K562 (cell line): ENCODE measurements around the gene AKNAD1. TPM values are rescaled to one million over a fixed set of nuclear protein-coding genes. Genes with fewer than 3 reads are reported as not detected.

ENCODE experiments used
- ATAC-seq: fragments of 200-7000 bp; cut with Tn5 transposase; 3 replicates; pipeline ENCODE4 v1.9.1; 2020; ENCODE audit warnings: moderate library complexity
- BruUV-seq: library from RNA; stranded (reverse); fragments of 400-500 nt; replicated peaks from 2 replicates; lab custom pipeline; 2021; lab: Mats Ljungman, UMichigan
- CTCF ChIA-PET: fragments of 300-600 bp; formaldehyde crosslinking; extraction: SDS; loops from one replicate; lab custom pipeline; 2021; ENCODE audit warnings: low intra/inter-chr PET ratio; lab: Yijun Ruan, JAX
- POLR2A ChIA-PET: fragments of 300-600, 350-650 bp; sonication (Branson Sonifier 250); formaldehyde crosslinking; extraction: SDS; loops from one replicate; lab custom pipeline; 2021; ENCODE audit warnings: antibody characterized with exemption, inconsistent platforms; lab: Yijun Ruan, JAX
- DNase-seq, 4 experiments: peaks; one replicate each; pipeline versions ENCODE4 v3.0.0 to v3.0.0-alpha.2; 2011 to 2018; ENCODE audit warnings: low spot score in 3 of 4, mixed read lengths in 3 of 4; ENCODE audit errors: extremely low read depth in 1 of 4
- FAIRE-seq: peaks from 2 replicates; lab custom pipeline; 2011; peaks lifted over from hg19 to GRCh38; lab: Jason Lieb, UNC
- H2AFZ ChIP-seq: 2 replicates; pipeline ENCODE4 v1.6.0; 2011; ENCODE audit warnings: low read depth, low read length, control low read depth, inconsistent platforms
- H3K27ac ChIP-seq: fragments of 200-600 bp; 3 replicates; pipeline ENCODE4 v1.8.0; 2011; ENCODE audit warnings: low read depth, mild to moderate bottlenecking, control low read depth, inconsistent platforms, low read length, moderate library complexity, mixed read lengths; ENCODE audit errors: extremely low read depth
- H3K27me3 ChIP-seq, 2 experiments: fragments of 300-600 bp in 1 of 2; 2 replicates in 1 of 2; 3 replicates in 1 of 2; pipeline versions ENCODE4 v1.6.0 to v1.8.0; 2011; ENCODE audit warnings: inconsistent platforms in 2 of 2, low read length in 2 of 2, mild to moderate bottlenecking in 1 of 2, mixed read lengths in 1 of 2, moderate library complexity in 1 of 2; ENCODE audit not compliant: control insufficient read depth in 2 of 2, insufficient read depth in 2 of 2
- H3K36me3 ChIP-seq: fragments of 300-600 bp; 3 replicates; pipeline ENCODE4 v1.8.0; 2011; ENCODE audit warnings: mild to moderate bottlenecking, low read length, inconsistent platforms; ENCODE audit not compliant: control insufficient read depth, insufficient read depth
- H3K4me1 ChIP-seq, 2 experiments: fragments of 200-600 bp in 1 of 2; replicated peaks in 1 of 2; 2 replicates in 1 of 2; 3 replicates in 1 of 2; pipeline versions ENCODE4 v1.5.1 to v1.8.0; 2011; ENCODE audit warnings: inconsistent platforms in 2 of 2, low read length in 2 of 2, mild to moderate bottlenecking in 1 of 2, mixed read lengths in 1 of 2, moderate library complexity in 1 of 2; ENCODE audit not compliant: control insufficient read depth in 2 of 2, insufficient read depth in 2 of 2
- H3K4me2 ChIP-seq: 2 replicates; pipeline ENCODE4 v1.6.1; 2011; ENCODE audit warnings: low read length, control low read depth, inconsistent platforms, mixed read lengths; ENCODE audit not compliant: insufficient read depth
- H3K4me3 ChIP-seq: fragments of 200-600 bp; sonication (generic), shearing (Covaris generic); 2 replicates; pipeline ENCODE4 v1.5.1; 2016; ENCODE audit warnings: control low read depth, inconsistent platforms
- H3K79me2 ChIP-seq: fragments of 200-600 bp; 3 replicates; pipeline ENCODE4 v1.8.0; 2011; ENCODE audit warnings: low read length, inconsistent platforms; ENCODE audit not compliant: control insufficient read depth, insufficient read depth
- H3K9ac ChIP-seq, 2 experiments: 2 replicates each; pipeline versions ENCODE4 v1.6.0 to v1.6.1; 2011; ENCODE audit warnings: low read depth in 2 of 2, low read length in 2 of 2, control low read depth in 1 of 2, inconsistent platforms in 1 of 2, mild to moderate bottlenecking in 1 of 2, mixed read lengths in 1 of 2; ENCODE audit not compliant: insufficient read depth in 1 of 2
- H3K9me1 ChIP-seq: one replicate; pipeline ENCODE4 v1.6.0; 2011; ENCODE audit warnings: inconsistent platforms, mild to moderate bottlenecking, low read length, moderate library complexity; ENCODE audit not compliant: control insufficient read depth, insufficient read depth
- H3K9me3 ChIP-seq: replicated peaks from 2 replicates; pipeline ENCODE4 v1.5.1; 2011; ENCODE audit warnings: low read depth, low read length, inconsistent platforms; ENCODE audit not compliant: control insufficient read depth, insufficient read depth
- H4K20me1 ChIP-seq: replicated peaks from 2 replicates; pipeline ENCODE4 v1.6.1; 2011; ENCODE audit warnings: low read length, inconsistent platforms, mixed read lengths; ENCODE audit not compliant: control insufficient read depth, insufficient read depth
- CEBPB ChIP-seq: fragments of 450-650 bp; IDR thresholded peaks from 2 replicates; pipeline ENCODE4 v1.6.1; 2016; ENCODE audit warnings: missing genetic modification characterization, missing compliant biosample characterization
- CEBPG ChIP-seq, 3 experiments: fragments of 200-800 bp in 1 of 3; sonication (Bioruptor generic) in 1 of 3; sonication (generic) in 1 of 3; formaldehyde crosslinking in 1 of 3; IDR thresholded peaks in 2 of 3; conservative IDR thresholded peaks in 1 of 3; 2 replicates each; pipeline versions ENCODE4 v1.6.1 to v1.8.0; 2016 to 2022; ENCODE audit warnings: missing compliant biosample characterization in 2 of 3, missing genetic modification characterization in 2 of 3, mild to moderate bottlenecking in 1 of 3, missing genetic modification reagents in 1 of 3
- VEZF1 ChIP-seq: fragments of 200-800 bp; sonication (Bioruptor generic); IDR thresholded peaks from 2 replicates; pipeline ENCODE4 v1.6.1; 2017; ENCODE audit warnings: missing genetic modification characterization, missing compliant biosample characterization
- WGBS: fragments of 100-300 bp; shearing (Covaris generic); methylation state at CpG from one replicate; pipeline ENCODE4 v1.1.6; 2016; ENCODE audit warnings: low coverage, mixed read lengths; ENCODE audit not compliant: insufficient coverage; ENCODE audit errors: missing lambda C conversion rate; 5-methylcytosine and 5-hydroxymethylcytosine counted together
- in situ Hi-C: fragments of 300-500 bp; cut with MboI; formaldehyde crosslinking; loops from 4 replicates; pipeline ENCODE4 v1.15.0; 2018; ENCODE audit warnings: inconsistent platforms, mixed read lengths
- intact Hi-C: fragments of 100-400 bp; cut with micrococcal nuclease; formaldehyde crosslinking; loops from 2 replicates; pipeline ENCODE4 v1.14.2; 2022
- polyA plus RNA-seq, 8 experiments: library from polyadenylated mRNA; depleted of rRNA in 4 of 8; stranded (reverse) in 5 of 8; unstranded in 3 of 8; fragments of >200 nt; fragmentation: Nextera tagmentation in 2 of 8; fragmentation: Illumina TruSeq in 1 of 8; extraction: Ambion mirVana in 2 of 8; extraction: Trizol in 1 of 8; gene quantifications; 2 replicates each; pipeline versions ENCODE4 v1.2.1 to v1.2.3, GENCODE V29; 2011 to 2014; ENCODE audit warnings: inconsistent platforms in 1 of 8, missing spikeins in 1 of 8
- total RNA-seq, 7 experiments: library from RNA; depleted of rRNA in 6 of 7; stranded (reverse); fragments of >200 nt in 6 of 7; fragmentation: Illumina TruSeq in 2 of 7; extraction: Trizol in 2 of 7; gene quantifications; 2 replicates each; pipeline versions ENCODE4 v1.2.1 to v1.2.3, GENCODE V29; 2011 to 2021; ENCODE audit warnings: low replicate concordance in 1 of 7

AKNAD1 gene
- total and polyA plus RNA-seq, 9 of the 15 experiments (the other 6 are each of a cell fraction or from before 2014, with no cell fraction given) = 0.13 to 0.30 TPM; not detected in 7

- no peak for DNase-seq
- H3K36me3 ChIP-seq = no peaks in the 10 kb centered on the region
- no peak for FAIRE-seq
- TF ChIP-seq CEBPG (CRISPR knock-in tag; IDR thresholded peaks at IDR 0.05) (no peak), CEBPG (tag; conservative IDR thresholded peaks at IDR 0.05 in 1 of 2, IDR thresholded peaks at IDR 0.05 in 1 of 2) (peak; percentile 60 to 71), CEBPB (peak; percentile 73), VEZF1 (CRISPR knock-in tag) (no peak)
- no peaks in the 10 kb centered on the region for H3K4me1 ChIP-seq
- ChIA-PET CTCF (no interaction called here), POLR2A (interaction anchor here (0.9 kb wide), 1 partner anchor 28 kb away, joined by 4 read pairs; no protein-coding TSS in a partner anchor)
- no peaks in the 10 kb centered on the region for H3K9me3 ChIP-seq
- no peak overlapping the region for H3K4me3 ChIP-seq
- intact Hi-C loops (no loop called here), in situ Hi-C loops (no loop called here)
- no peak overlapping the region for H3K27ac ChIP-seq
- H3K27me3 ChIP-seq = no peaks in the 10 kb centered on the region; a peak in 2 of 5 replicates
- no peak for ATAC-seq
- 0 out of 2 replicates have a peak overlapping the region, but pooled peaks have one; percentile 1 for H2AFZ ChIP-seq
- H4K20me1 ChIP-seq = no peaks in the 10 kb centered on the region
- no peaks in the 10 kb centered on the region for H3K79me2 ChIP-seq
- 46% methylated on average over 6 of the region's 6 CpGs for WGBS
- no peak overlapping the region for H3K4me2 ChIP-seq
- no peak overlapping the region for H3K9ac ChIP-seq
- BruUV-seq = no TSS peak
- no peaks in the 10 kb centered on the region for H3K9me1 ChIP-seq
Observed at GRCh38 chr1:108861566-108861965, 4.7 kb upstream of the AKNAD1 start.
